Adrenal gland (tissue), 5 donors: ENCODE measurements around the gene PACRG.

Experiments
- POLR2A ChIP-seq, 2 donors: fragments of 450-650 bp; IDR thresholded peaks; one replicate each; pipeline ENCODE4 v1.6.1; 2017; ENCODE audit warnings: antibody characterized with exemption in 2 of 2, mild to moderate bottlenecking in 2 of 2, moderate library complexity in 1 of 2
- TF ChIP-seq, protein P1 (sequence below), 6 experiments: fragments of 450-650 bp in 4 of 6; fragments of 200-600 bp in 2 of 6; sonication (generic) in 1 of 6; IDR thresholded peaks; 1 replicate in 5 of 6; 2 replicates in 1 of 6; pipeline versions ENCODE4 v1.5.1 to v1.8.0; 2016 to 2021; ENCODE audit warnings: antibody characterized with exemption in 6 of 6, mild to moderate bottlenecking in 2 of 6, moderate library complexity in 1 of 6
- donor health status: DM: no; HTN: no; CAD: no.

DNA sequence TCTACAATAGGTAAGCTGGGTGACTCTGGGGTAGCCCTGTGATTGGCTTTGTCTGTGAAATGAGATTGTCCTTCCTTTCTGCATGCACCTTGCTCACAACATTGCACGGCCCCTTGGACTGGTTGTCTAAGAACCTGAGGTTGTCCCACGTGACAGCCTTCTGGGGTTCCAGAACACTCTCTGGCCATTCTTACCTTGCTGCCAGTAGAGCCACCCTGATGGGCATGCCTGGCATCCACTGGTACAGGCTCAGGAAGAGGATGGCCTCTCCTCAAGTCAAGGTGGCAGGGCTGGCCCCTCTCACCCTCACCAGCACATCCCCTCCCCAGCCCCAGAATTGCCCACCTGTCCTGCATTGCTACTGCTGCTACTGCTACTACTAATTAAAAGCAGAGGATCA lies 335.0 kb downstream of the PACRG start:
- TF ChIP-seq, protein P1, sequence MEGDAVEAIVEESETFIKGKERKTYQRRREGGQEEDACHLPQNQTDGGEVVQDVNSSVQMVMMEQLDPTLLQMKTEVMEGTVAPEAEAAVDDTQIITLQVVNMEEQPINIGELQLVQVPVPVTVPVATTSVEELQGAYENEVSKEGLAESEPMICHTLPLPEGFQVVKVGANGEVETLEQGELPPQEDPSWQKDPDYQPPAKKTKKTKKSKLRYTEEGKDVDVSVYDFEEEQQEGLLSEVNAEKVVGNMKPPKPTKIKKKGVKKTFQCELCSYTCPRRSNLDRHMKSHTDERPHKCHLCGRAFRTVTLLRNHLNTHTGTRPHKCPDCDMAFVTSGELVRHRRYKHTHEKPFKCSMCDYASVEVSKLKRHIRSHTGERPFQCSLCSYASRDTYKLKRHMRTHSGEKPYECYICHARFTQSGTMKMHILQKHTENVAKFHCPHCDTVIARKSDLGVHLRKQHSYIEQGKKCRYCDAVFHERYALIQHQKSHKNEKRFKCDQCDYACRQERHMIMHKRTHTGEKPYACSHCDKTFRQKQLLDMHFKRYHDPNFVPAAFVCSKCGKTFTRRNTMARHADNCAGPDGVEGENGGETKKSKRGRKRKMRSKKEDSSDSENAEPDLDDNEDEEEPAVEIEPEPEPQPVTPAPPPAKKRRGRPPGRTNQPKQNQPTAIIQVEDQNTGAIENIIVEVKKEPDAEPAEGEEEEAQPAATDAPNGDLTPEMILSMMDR (IDR thresholded peaks at IDR 0.05), result no peak
- TF ChIP-seq POLR2A (IDR thresholded peaks at IDR 0.05), result no peak
